OCI-LY1 (cell line): ENCODE results near the gene REXO4.

ENCODE experiments used
- EZH2 ChIP-seq: fragments of 200-600 bp; sonication (generic), shearing (Covaris generic); IDR thresholded peaks from 2 replicates; pipeline ENCODE4 v1.8.0; 2017; ENCODE audit warnings: borderline replicate concordance, mixed run types, mild to moderate bottlenecking, antibody characterized with exemption, low read length, moderate library complexity, mixed read lengths
- TF ChIP-seq, protein P1 (sequence below): fragments of 200-600 bp; sonication (generic), shearing (Covaris generic); IDR thresholded peaks from 2 replicates; pipeline ENCODE4 v1.5.1; 2017; ENCODE audit warnings: mild to moderate bottlenecking, antibody characterized with exemption, low read length, moderate library complexity, mixed read lengths

- TF ChIP-seq, protein P1, sequence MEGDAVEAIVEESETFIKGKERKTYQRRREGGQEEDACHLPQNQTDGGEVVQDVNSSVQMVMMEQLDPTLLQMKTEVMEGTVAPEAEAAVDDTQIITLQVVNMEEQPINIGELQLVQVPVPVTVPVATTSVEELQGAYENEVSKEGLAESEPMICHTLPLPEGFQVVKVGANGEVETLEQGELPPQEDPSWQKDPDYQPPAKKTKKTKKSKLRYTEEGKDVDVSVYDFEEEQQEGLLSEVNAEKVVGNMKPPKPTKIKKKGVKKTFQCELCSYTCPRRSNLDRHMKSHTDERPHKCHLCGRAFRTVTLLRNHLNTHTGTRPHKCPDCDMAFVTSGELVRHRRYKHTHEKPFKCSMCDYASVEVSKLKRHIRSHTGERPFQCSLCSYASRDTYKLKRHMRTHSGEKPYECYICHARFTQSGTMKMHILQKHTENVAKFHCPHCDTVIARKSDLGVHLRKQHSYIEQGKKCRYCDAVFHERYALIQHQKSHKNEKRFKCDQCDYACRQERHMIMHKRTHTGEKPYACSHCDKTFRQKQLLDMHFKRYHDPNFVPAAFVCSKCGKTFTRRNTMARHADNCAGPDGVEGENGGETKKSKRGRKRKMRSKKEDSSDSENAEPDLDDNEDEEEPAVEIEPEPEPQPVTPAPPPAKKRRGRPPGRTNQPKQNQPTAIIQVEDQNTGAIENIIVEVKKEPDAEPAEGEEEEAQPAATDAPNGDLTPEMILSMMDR = no peak
- TF ChIP-seq EZH2 = no peak
These were observed 11.4 kb upstream of the REXO4 start for GRCh38 chr9:133429214-133429613.
